K562 (cell line): Measurements from ENCODE around the gene TBX1. TPM values are rescaled to one million over a fixed set of nuclear protein-coding genes. Genes with fewer than 3 reads are reported as not detected.

Experiments used
- EGR1 ChIP-seq: fragments of 450-650 bp; conservative IDR thresholded peaks from 2 replicates; pipeline ENCODE4 v1.6.1; 2017; ENCODE audit warnings: mild to moderate bottlenecking
- ERF ChIP-seq: fragments of 450-650 bp; formaldehyde crosslinking; IDR thresholded peaks from 2 replicates; pipeline ENCODE4 v1.4.0; 2020; ENCODE audit warnings: mild to moderate bottlenecking, mixed read lengths
- SIN3B ChIP-seq: fragments of 450-650 bp; IDR thresholded peaks from 2 replicates; pipeline ENCODE4 v1.6.1; 2017; ENCODE audit warnings: low read depth, mild to moderate bottlenecking, moderate library complexity
- ZNF436 ChIP-seq: fragments of 250-450, 450-650 bp; sonication (Bioruptor Pico); formaldehyde crosslinking; IDR thresholded peaks from 2 replicates; pipeline ENCODE4 v1.7.0; 2020; ENCODE audit warnings: mild to moderate bottlenecking
- polyA plus RNA-seq, 8 experiments: library from polyadenylated mRNA; depleted of rRNA in 4 of 8; stranded (reverse) in 5 of 8; unstranded in 3 of 8; fragments of >200 nt; fragmentation: Nextera tagmentation in 2 of 8; fragmentation: Illumina TruSeq in 1 of 8; extraction: Ambion mirVana in 2 of 8; extraction: Trizol in 1 of 8; gene quantifications; 2 replicates each; pipeline versions ENCODE4 v1.2.1 to v1.2.3, GENCODE V29; 2011 to 2014; ENCODE audit warnings: inconsistent platforms in 1 of 8, missing spikeins in 1 of 8
- total RNA-seq, 7 experiments: library from RNA; depleted of rRNA in 6 of 7; stranded (reverse); fragments of >200 nt in 6 of 7; fragmentation: Illumina TruSeq in 2 of 7; extraction: Trizol in 2 of 7; gene quantifications; 2 replicates each; pipeline versions ENCODE4 v1.2.1 to v1.2.3, GENCODE V29; 2011 to 2021; ENCODE audit warnings: low replicate concordance in 1 of 7
- TF ChIP-seq, protein P1 (sequence below): fragments of 250-450 bp; sonication (Bioruptor Pico); IDR thresholded peaks from 2 replicates; pipeline ENCODE4 v1.4.0; 2020; ENCODE audit warnings: mild to moderate bottlenecking, moderate library complexity
- TF ChIP-seq, protein P2 (sequence below): sonication (generic); formaldehyde crosslinking; IDR thresholded peaks from 2 replicates; pipeline ENCODE4 v1.8.0; 2023; ENCODE audit warnings: mild to moderate bottlenecking, missing genetic modification reagents

Gene TBX1
- total and polyA plus RNA-seq, 9 of the 15 experiments (the other 6 are each of a cell fraction or from before 2014, with no cell fraction given), result 0.07 to 35.0 (median 3.9) TPM

DNA sequence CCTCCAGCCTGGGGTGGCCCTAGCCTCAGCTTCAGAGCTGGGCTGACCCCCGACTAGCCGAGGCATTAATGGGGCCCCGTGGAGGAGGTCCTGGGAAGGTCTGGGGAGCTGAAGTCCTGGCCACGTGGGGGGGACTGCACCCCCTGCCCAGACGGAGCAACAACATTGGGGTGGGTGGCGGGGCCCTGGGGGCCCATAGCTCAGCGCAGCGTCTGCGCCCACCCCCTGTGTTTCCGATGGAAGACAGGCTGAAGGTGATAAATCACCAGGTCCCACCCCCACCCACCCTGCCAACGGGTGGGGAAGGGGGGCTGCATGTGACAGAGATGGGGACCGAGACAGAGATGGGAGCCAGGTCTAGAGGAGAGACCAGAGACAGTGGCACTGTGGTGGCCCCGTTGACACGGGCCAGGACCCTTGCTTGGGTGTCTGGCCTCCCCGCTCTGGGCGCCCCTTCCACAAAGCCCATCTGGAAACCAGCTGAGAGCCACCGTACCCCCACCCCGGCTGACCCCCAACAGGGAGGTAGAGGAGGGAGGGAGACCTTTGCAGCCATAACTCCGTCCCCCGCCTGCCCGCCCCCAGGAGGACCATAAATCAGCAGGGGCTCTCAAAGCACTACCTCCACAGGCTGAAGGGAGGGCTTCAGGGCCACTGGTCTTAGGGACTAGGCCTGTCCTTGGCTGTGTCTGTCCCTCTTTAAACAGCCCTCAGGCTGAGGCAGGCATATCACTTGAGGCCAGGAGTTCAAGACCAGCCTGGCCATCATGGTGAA is 29.0 kb upstream of the TBX1 start (continued):
- TF ChIP-seq SIN3B (no peak), ZNF436 (CRISPR knock-in tag) (0 out of 2 replicates have a peak, but pooled peaks have one; percentile 21), ERF (CRISPR knock-in tag) (peak; percentile 48; the same call in 1 of the 2 replicates), EGR1 (peak; percentile 57)
- TF ChIP-seq, protein P1, sequence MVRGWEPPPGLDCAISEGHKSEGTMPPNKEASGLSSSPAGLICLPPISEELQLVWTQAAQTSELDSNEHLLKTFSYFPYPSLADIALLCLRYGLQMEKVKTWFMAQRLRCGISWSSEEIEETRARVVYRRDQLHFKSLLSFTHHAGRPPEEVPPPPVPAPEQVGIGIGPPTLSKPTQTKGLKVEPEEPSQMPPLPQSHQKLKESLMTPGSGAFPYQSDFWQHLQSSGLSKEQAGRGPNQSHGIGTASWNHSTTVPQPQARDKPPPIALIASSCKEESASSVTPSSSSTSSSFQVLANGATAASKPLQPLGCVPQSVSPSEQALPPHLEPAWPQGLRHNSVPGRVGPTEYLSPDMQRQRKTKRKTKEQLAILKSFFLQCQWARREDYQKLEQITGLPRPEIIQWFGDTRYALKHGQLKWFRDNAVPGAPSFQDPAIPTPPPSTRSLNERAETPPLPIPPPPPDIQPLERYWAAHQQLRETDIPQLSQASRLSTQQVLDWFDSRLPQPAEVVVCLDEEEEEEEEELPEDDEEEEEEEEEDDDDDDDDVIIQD (CRISPR knock-in tag), result peak; percentile 2; the same call in 1 of the 2 replicates
- TF ChIP-seq, protein P2, sequence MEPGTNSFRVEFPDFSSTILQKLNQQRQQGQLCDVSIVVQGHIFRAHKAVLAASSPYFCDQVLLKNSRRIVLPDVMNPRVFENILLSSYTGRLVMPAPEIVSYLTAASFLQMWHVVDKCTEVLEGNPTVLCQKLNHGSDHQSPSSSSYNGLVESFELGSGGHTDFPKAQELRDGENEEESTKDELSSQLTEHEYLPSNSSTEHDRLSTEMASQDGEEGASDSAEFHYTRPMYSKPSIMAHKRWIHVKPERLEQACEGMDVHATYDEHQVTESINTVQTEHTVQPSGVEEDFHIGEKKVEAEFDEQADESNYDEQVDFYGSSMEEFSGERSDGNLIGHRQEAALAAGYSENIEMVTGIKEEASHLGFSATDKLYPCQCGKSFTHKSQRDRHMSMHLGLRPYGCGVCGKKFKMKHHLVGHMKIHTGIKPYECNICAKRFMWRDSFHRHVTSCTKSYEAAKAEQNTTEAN, result no peak
